ENCODE data around the gene PARD3.

Gene PARD3

GRCh38 chr10:34163075-34163905 is 651.8 kb downstream of the PARD3 start:
- no peak for DNase-seq (ENCODE audit: low read depth in 2 of 2)

GRCh38 chr10:34161777-34162370 is 653.2 kb downstream of the PARD3 start:
- DNase-seq (ENCODE audit: low read depth in 2 of 2) = no peak

- no peak for DNase-seq (ENCODE audit: low read depth in 2 of 2)
These were observed 654.5 kb downstream of the PARD3 start for GRCh38 chr10:34160595-34160994.

GRCh38 chr10:34157501-34157900 is 657.6 kb downstream of the PARD3 start:
- DNase-seq (ENCODE audit: low read depth in 2 of 2) = no peak

GRCh38 chr10:34156781-34157425 is 658.2 kb downstream of the PARD3 start:
- no peak for DNase-seq (ENCODE audit: low read depth in 2 of 2)

GRCh38 chr10:34155812-34156211 is 659.3 kb downstream of the PARD3 start:
- DNase-seq (ENCODE audit: low read depth in 2 of 2) = no peak

- DNase-seq (ENCODE audit: low read depth in 2 of 2) = no peak
These were observed 660.7 kb downstream of the PARD3 start for GRCh38 chr10:34154383-34154900.

- DNase-seq (ENCODE audit: low read depth in 2 of 2) = no peak
These were observed 661.3 kb downstream of the PARD3 start for GRCh38 chr10:34153663-34154382.

GRCh38 chr10:34152434-34152833 is 662.7 kb downstream of the PARD3 start:
- no peak for DNase-seq (ENCODE audit: low read depth in 2 of 2)

GRCh38 chr10:34151931-34152330 is 663.2 kb downstream of the PARD3 start:
- no peak for DNase-seq (ENCODE audit: low read depth in 2 of 2)

- DNase-seq (ENCODE audit: low read depth in 2 of 2) = no peak
These were observed 663.6 kb downstream of the PARD3 start for GRCh38 chr10:34151481-34151880.

- no peak for DNase-seq (ENCODE audit: low read depth in 2 of 2)
These were observed 665.0 kb downstream of the PARD3 start for GRCh38 chr10:34150103-34150502.

GRCh38 chr10:34148305-34148657 is 666.8 kb downstream of the PARD3 start:
- no peak for DNase-seq (ENCODE audit: low read depth in 2 of 2)

- no peak for DNase-seq (ENCODE audit: low read depth in 2 of 2)
These were observed 667.3 kb downstream of the PARD3 start for GRCh38 chr10:34147641-34148304.

GRCh38 chr10:34145715-34146114 is 669.4 kb downstream of the PARD3 start:
- DNase-seq (ENCODE audit: low read depth in 2 of 2) = no peak

- DNase-seq (ENCODE audit: low read depth in 2 of 2) = no peak
These were observed 671.6 kb downstream of the PARD3 start for GRCh38 chr10:34143466-34143865.

- DNase-seq (ENCODE audit: low read depth in 2 of 2) = no peak
These were observed 673.9 kb downstream of the PARD3 start for GRCh38 chr10:34141032-34141680.

- no peak for DNase-seq (ENCODE audit: low read depth in 2 of 2)
These were observed 675.5 kb downstream of the PARD3 start for GRCh38 chr10:34139559-34139958.

- DNase-seq (ENCODE audit: low read depth in 2 of 2) = no peak
These were observed 677.1 kb downstream of the PARD3 start for GRCh38 chr10:34137955-34138354.

GRCh38 chr10:34137201-34137600 is 677.9 kb downstream of the PARD3 start:
- DNase-seq (ENCODE audit: low read depth in 2 of 2) = no peak

- DNase-seq (ENCODE audit: low read depth in 2 of 2) = no peak
These were observed 679.6 kb downstream of the PARD3 start for GRCh38 chr10:34135515-34135914.

All from stimulated activated CD4-positive, alpha-beta T cell treated with anti-CD3 and anti-CD28 coated beads, Interleukin-1b, Interleukin-23, amount 100 ng/mL, for 1 hour (primary cell).